NCI-H524 treated with DMSO at 0.1 percent for 48 hours (cell line): ENCODE data around the gene CARMIL3.
"Not testable (repeated sequence)": the region's sequence is repeated elsewhere in the genome, so short reads cannot be mapped to it uniquely, and the experiment has no call there.

Experiments used
- DNase-seq: peaks from one replicate; lab custom pipeline; 2025; lab: John Stamatoyannopoulos, UW

CARMIL3 gene, protein sequence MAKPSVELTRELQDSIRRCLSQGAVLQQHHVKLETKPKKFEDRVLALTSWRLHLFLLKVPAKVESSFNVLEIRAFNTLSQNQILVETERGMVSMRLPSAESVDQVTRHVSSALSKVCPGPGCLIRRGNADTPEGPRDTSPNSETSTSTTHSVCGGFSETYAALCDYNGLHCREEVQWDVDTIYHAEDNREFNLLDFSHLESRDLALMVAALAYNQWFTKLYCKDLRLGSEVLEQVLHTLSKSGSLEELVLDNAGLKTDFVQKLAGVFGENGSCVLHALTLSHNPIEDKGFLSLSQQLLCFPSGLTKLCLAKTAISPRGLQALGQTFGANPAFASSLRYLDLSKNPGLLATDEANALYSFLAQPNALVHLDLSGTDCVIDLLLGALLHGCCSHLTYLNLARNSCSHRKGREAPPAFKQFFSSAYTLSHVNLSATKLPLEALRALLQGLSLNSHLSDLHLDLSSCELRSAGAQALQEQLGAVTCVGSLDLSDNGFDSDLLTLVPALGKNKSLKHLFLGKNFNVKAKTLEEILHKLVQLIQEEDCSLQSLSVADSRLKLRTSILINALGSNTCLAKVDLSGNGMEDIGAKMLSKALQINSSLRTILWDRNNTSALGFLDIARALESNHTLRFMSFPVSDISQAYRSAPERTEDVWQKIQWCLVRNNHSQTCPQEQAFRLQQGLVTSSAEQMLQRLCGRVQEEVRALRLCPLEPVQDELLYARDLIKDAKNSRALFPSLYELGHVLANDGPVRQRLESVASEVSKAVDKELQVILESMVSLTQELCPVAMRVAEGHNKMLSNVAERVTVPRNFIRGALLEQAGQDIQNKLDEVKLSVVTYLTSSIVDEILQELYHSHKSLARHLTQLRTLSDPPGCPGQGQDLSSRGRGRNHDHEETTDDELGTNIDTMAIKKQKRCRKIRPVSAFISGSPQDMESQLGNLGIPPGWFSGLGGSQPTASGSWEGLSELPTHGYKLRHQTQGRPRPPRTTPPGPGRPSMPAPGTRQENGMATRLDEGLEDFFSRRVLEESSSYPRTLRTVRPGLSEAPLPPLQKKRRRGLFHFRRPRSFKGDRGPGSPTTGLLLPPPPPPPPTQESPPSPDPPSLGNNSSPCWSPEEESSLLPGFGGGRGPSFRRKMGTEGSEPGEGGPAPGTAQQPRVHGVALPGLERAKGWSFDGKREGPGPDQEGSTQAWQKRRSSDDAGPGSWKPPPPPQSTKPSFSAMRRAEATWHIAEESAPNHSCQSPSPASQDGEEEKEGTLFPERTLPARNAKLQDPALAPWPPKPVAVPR (N-terminal part only)

DNA sequence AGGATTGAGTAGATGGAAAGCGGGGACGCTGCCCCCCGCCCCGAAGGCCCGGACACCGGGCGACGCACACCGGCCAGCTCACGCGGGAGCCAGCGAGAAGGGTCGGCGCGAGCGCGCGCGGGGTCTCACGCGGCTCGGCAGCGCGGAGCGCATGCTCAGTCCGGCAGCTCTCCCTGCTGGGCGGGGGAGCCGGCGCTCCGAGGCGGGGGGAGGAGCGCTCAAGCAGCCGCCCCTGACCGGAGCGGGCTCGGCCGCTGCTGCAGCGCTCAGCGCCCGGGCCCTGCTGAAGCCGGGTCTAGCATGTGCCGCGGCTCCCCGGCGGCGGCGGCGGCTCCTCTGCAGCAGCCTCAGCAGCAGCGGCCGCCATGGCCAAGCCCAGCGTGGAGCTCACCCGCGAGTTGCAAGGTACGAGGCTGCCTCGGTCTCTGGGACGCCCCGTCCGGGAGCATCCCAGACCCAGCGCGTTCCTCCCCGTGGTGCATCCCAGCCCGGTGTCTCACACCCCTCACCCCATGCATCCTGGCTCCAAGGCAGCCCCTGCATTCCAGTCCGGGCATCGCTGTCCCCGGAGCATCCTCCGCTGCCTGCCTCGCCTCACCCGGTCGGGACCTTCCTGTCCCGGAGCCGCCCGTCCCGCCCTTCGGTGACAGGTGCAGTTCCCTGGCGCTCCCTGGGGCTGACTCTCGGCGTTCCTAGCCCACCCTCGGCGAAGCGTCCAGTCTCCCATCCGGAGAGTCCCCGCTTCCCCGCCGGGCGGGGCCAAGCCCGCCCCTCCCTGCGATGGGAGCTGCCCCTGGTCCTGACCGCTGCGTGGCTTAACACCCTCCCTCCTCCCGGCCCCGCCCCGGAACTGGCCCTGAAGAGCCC lies at the start of gene CARMIL3:
Gene CARMIL3, plus strand, starts transcription at position 221 of the 867 bp plus-strand sequence. Its CDS starts 145 bp downstream, at position 366.
- peak; percentile 31 for DNase-seq

DNA sequence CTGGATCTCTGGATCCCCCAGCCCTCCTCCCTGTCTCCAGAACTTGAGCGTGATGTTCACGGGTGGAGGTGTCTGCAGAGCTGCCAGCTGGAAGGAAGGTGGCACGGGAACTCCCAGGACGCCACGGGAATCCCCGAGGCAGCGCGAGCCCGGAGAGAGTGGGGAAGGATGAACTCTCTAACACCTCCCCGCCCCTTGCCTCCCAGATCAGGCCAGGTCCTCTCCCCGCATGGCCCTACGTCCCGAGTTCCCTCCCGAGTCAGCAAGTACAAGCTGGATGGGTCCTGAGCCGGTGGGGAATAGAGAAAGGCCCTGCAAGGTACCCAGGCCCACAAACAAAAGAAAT lies 45.4 kb upstream of the CARMIL3 start:
- DNase-seq: not testable (repeated sequence)

DNA sequence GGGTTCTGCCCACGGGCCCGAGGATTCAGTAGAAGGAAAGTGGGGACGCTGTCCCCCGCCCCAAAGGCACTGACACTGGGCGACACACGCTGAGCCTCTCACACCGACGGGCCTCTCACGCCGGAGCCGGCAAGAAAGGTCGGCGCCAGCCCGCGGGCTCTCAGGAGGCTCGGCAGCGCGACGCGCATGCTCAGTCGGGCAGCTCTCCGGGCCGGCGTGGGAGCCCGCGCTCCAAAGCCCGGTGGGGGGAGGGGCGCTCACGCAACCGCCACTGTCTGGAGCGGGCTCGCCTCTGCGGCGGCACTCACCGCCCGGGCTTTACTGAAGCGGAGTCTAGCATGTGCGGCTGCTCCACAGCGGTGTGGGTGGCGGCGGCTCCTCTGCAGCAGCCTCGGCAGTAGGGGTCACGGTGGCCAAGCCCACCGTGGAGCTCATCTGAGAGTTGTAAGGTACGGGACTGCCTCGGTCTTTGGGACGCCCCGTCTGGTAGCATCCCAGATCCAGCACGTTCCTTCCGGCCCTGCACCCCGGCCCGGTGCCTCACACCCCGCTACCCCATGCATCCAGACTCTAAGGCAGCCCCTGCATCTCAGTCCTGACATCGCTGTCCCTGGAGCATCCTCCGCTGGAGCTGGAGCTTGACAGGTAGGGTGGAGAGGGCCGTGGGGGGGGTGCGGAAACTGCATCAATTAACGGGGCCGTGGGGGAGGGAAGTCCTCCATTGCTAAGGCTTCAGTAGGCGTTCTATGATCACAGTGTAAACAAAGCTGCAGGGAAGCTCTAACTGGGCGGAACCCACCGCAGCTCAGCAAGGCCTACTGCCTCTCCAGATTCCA lies 44.8 kb upstream of the CARMIL3 start:
- not testable (repeated sequence) for DNase-seq

DNA sequence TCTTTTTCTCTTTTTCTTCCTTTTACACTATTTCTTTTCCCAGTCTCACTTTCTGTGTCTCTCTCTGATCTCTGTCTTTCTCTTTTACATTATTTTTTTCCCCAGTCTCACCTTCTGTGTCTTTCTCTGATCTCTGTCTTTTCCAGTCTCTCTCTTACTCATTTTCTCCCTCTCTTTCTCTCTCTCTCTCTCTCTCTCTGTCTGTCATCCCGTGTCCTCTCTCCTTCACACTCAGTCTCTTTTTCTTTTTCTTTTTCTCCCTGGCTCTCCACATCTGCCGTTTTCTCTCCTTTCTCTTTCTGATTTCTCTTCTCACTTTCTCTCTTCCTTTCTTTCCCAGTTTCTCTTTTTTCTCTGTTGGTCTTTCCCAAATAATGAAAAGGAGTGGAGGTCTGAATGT lies 40.8 kb upstream of the CARMIL3 start:
- no peak for DNase-seq

DNA sequence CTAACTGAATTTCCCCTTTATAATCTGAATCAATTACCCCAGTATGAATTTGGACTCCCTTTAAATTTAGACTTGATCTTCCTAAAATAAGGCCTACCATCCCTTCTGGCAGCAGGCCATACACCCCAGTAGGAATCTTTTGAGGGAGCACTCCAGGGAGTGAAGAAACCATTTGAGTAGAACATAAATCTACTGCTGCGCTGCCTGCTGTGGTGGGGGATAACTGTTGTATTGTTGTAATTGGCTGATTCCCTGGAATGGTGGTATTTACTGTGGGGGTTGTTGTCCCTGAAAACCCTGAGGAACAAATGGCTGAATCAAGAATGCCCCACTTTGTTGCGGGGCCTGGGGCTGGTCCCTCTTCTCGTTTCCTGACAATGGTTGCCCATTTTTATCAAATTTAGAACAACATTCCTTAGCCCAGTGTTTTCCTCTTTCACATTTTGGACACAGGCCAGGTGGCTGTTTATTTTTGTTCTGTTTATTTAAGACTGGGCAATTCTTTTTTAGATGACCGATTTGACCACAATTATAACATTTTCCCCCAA lies 39.0 kb upstream of the CARMIL3 start:
- not testable (repeated sequence) for DNase-seq

DNA sequence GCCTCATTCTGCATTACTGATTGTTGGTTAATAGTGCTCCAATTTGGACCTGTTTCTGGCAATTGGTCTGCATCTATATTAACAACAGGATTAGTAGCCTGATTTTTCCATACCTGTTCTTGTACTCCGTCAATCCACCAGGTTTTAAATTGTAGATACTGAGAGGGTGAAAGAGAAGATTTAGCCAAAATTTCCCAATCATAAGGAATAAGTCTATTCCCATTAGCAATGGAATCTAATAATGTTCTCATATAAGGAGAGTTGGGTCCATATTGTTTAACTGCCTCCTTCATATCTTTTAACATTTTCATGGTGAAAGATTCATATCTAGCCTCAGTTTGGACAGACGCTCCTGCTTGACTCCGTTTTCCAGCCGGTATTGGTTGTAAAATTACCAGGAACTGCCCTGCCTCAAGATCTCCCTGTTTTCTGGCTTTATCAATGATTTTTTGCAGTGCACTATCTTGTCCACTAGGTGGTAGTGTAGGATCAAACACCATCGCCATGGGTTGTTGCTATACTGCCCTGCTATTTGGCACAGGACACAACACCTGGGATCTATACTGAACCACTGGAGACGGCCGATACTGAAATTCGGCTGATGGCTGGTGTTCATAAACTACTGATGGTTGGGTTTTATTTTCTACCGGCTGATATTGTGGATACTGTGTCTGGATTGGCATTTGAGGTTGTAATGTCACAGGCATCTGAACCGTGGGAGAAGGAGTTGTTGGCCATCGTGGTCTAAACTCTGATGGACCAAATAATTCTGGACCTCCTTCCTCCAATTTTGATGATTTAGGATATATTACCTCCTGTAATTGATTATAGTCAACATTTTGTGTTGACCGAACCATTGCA lies 37.9 kb upstream of the CARMIL3 start:
- peak; percentile 48 for DNase-seq

DNA sequence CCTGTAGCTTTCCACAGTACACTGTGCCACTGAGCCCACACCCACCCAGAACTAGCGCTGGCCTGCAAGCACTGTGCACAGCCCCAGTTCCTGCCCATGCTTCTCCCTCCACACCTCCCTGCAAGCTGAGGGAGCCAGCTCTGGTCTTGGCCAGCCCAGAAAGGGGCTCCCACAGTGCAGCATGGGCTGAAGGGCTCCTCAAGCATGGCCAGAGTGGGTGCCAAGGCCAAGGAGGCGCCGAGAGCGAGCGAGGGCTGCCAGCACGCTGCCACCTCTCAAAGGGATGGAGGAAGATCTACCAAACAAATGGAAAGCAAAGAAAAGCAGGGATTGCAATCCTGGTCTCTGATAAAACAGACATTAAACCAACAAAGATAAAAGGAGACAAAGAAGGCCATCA lies 36.1 kb upstream of the CARMIL3 start:
- DNase-seq: not testable (repeated sequence)

DNA sequence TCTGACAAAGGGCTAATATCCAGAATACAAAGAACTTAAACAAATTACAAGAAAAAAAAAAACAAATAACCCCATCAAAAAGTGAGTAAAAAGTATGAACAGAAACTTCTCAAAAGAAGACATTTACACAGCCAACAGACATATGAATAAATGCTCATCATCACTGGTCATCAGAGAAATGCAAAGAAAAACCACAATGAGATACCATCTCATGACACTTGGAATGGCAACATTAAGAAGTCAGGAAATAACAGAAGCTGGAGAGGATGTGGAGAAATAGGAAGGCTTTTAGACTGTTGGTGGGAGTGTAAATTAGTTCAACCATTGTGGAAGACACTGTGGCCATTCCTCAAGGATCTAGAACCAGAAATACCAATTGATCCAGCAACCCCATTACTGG lies 32.8 kb upstream of the CARMIL3 start:
- DNase-seq: not testable (repeated sequence)

DNA sequence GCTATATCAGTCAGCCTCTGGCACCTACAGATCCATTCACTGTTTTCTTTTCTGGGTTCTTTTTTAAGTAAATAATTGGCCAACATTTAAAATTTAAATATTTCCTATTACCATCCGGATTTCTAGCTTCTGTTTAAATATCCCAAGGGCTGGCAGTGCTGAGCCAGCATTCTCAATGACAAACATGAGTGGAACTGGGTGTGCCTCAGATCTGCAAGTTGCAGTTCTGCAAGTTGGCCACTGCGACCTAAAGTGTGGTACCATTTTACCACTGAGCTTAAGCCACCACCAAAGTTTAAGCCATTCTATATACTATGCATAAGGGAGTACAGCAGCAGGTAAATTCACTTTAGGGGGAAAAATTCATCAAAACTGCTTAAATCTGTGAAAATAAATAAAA lies 31.9 kb upstream of the CARMIL3 start:
- not testable (repeated sequence) for DNase-seq

DNA sequence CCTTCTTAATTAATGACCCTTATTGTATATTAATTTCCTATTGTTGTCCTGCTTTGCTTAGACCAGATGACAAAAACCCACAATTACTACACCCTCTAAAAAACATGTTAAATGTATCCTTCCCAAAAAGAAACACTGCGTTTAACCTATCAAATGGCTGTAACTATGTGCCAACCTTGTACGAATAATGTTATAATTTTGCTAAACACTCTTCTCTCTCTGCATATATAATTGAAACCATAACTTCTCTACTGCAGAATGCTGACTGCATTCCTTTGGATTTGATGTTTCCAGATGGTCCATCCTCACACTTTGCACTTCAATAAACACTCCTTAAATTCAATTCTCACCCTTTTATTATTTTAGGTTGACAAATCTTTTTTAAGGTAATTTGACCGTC lies 31.3 kb upstream of the CARMIL3 start:
- not testable (repeated sequence) for DNase-seq

DNA sequence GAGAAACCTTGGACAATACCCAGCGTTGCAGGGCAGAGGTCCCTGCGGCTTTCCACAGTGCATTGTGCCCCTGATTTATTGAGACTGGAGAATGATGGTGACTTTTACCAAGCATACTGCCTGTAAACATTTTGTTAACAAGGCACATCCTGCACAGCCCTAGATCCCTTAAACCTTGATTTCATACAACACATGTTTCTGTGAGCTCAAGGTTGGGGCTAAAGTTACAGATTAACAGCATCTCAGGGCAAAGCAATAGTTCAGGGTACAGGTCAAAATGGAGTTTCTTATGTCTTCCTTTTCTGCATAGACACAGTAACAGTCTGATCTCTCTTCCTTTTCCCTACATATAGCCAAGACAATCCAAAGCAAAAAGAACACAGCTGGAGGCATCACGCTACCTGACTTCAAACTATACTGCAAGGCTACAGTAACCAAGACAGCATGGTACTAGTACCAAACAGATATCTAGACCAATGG lies 26.8 kb upstream of the CARMIL3 start:
- DNase-seq: not testable (repeated sequence)

DNA sequence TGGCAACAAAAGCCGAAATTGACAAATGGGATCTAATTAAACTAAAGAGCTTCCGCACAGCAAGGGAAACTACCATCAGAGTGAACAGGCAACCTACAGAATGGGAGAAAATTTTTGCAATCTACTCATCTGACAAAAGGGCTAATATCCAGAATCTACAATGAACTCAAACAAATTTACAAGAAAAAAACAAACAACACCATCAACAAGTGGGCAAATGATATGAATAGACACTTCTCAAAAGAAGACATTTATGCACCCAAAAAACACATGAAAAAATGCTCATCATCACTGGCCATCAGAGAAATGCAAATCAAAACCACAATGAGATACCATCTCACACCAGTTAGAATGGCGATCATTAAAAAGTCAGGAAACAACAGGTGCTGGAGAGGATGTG lies 22.1 kb upstream of the CARMIL3 start:
- not testable (repeated sequence) for DNase-seq

DNA sequence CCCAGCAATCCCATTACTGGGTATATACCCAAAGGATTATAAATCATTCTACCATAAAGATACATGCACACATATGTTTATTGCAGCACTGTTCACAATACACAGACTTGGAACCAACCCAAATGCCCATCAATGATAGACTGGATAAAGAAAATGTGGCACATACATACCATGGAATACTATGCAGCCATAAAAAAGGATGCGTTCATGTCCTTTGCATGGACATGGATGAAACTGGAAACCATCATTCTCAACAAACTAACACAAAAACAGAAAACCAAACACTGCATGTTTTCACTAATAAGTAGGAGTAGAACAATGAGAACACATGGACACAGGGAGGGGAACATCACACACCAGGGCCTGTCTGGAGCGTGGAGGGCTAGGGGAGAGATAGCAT lies 20.5 kb upstream of the CARMIL3 start:
- not testable (repeated sequence) for DNase-seq

DNA sequence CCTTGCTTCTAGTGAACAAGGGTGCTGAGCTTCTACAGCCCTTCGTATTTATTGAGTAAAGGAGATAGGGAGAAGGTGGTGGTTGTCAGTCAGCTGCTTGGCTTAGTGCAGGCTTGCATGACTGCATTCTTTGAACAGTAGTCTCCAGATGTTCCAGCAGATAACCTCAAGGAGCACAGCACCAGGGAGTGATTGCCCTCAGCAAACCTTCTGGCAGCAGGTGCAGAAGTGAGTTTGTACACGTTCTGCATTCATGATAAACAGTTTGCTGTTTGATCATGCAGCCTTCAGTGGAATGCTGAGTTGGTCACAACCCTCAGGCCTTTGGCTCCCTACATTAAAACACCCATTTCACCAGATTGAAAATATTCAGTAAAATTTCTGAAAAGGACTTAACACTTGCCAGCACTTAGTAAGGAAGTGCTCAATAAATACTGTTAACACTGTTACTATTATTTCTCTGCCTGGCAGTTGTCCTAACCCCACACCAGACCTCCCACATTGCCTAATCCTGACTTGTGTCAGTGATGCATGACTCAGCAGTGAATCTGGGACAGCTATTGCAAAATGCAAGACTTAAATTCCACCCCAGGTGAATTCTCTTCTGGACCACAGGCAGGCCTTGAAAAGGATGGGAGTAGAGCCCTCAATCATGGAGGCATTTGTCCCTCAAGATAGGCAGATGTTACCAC lies 18.9 kb upstream of the CARMIL3 start:
- no peak for DNase-seq

DNA sequence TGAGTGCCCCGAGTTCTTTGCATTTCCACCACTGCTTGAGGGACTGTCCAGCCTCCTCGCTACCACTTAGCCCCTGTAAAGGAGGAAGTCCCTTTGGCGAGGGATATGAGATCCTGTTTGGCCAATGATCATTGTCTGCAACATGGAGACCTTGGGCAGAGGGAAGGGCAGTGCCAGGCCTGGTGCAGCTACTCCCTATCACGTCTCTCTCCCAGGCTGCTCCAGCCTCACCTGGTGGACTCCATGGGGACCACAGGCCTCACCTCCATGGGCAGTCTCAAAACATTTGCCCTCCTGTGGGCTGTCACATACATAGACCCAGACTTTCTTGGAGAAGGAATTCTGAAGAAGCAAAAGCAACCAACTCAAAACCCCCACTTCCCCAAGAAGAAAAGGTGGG lies 16.0 kb upstream of the CARMIL3 start:
- DNase-seq: not testable (repeated sequence)

DNA sequence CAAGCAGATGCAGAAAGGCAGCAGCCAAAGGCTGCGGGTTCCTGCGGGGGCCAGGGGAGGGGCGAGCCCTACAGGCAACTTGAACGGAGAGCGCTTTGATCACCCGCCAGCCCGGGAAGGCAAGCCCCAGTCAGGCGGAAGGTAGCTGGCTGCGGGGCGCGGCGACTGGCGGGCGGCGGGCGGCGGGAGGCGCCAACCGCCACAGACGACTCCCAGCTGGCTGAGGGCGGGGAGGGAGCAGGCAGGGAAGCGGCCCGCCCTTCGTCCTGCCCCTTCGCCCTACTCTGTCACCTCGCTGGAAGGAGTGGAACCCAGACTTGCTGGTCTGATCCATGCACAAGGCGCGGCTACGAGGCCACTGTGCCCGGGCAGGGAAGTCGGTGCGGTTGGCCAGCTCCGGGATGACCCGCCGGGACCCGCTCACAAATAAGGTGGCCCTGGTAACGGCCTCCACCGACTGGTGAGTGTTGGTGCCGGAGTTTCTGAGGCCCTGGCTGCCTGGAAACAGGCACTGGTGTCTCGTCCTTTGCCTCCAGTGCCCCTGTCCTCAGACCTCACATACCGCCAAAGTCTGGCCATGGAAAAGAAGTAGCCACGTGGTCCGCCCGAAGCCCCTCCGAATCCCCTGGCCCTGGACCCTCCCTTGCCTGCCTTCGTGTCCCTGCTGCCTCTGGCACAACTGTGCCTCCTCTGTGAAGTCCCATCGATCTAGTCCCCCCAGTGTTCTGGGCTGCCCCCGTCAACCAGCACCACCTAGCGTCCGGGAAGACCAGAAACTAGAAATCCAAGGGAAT lies 15.4 kb upstream of the CARMIL3 start:
- peak; percentile 72 for DNase-seq

DNA sequence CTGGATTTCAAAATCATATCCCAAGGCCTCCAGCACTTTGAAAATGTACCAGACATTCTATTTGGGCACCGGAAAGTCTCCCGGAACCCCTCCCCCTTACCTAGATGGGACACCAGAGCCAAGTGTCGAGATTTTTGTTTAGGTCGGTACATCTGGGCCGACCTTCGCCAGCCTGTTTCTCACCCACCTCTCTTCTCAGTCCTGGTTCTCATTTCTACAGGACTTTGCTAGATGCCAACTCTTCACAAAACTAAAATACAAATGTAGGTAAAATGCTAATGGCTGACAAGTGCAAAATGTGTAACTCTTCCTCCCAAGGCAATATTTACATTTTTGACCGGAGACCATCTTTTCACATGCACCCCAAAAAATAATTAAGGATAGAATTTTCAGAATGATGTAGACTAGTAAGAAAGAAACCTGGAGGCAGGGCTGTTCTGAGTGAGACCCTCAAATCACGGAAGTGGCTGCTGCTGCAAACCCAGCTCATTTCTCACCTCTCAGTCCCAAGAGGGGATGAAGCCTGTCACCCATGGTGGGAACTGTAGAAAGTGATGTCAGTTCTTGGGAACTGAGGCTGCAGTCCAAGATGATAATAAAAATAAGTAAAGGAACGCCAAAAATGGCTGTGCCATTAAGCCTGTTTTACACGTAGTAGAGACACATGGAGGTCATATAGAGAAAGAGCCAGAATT lies 14.7 kb upstream of the CARMIL3 start:
- not testable (repeated sequence) for DNase-seq
